Left lung (tissue), 14 donors: ENCODE results near the gene KCNA1. TPM values are rescaled to one million over a fixed set of nuclear protein-coding genes. Genes with fewer than 3 reads are reported as not detected.

ENCODE experiments used
- ATAC-seq: fragments of 200-7000 bp; cut with Tn5 transposase; one replicate; pipeline ENCODE4 v1.9.1; 2020; ENCODE audit warnings: moderate library complexity
- DNase-seq, 4 donors: peaks; one replicate each; pipeline ENCODE4 v3.0.0-alpha.2; 2013 to 2020
- H3K27ac ChIP-seq, 2 donors: fragments of 200-600 bp; sonication (generic) in 1 of 2; one replicate each; pipeline versions ENCODE4 v1.5.0 to v1.8.0; 2020 to 2021
- H3K27me3 ChIP-seq, 2 donors: fragments of 200-600 bp; sonication (generic) in 1 of 2; one replicate each; pipeline versions ENCODE4 v1.5.0 to v1.8.0; 2020 to 2021
- H3K36me3 ChIP-seq, 2 donors: fragments of 200-600 bp; sonication (generic) in 1 of 2; one replicate each; pipeline versions ENCODE4 v1.5.0 to v1.8.0; 2020 to 2021
- H3K4me1 ChIP-seq, 2 donors: fragments of 200-600 bp; one replicate each; pipeline ENCODE4 v1.8.0; 2021
- H3K4me3 ChIP-seq, 2 donors: fragments of 200-600 bp; sonication (generic) in 1 of 2; one replicate each; pipeline versions ENCODE4 v1.5.0 to v1.8.0; 2020 to 2021; ENCODE audit warnings: mild to moderate bottlenecking in 1 of 2
- H3K9me3 ChIP-seq, 2 donors: fragments of 200-600 bp; sonication (generic) in 1 of 2; one replicate each; pipeline versions ENCODE4 v1.5.0 to v1.8.0; 2020 to 2021
- intact Hi-C, 2 donors: fragments of 100-400 bp; cut with DNase I; formaldehyde crosslinking; loops; one replicate each; pipeline versions ENCODE4 v1.11.2 to v1.14.2; 2022
- long read RNA-seq, 12 donors: library from polyadenylated mRNA in 2 of 12; unstranded in 2 of 12; transcript quantifications; one replicate each; pipeline ENCODE4 v2.0.0 and lab custom pipeline, GENCODE V29; 2019 to 2026
- polyA plus RNA-seq, 6 donors: library from polyadenylated mRNA; unstranded; fragments of 120-200 nt; gene quantifications; one replicate each; pipeline ENCODE4 v1.2.1, GENCODE V29; 2013; ENCODE audit not compliant: insufficient read length in 6 of 6
- total RNA-seq, 2 donors: library from RNA; stranded (reverse); fragmentation: NEBNext Ultra II Directional; extraction: Animal tissue kit (Norgen Biotek cat#: 25700); gene quantifications; one replicate each; pipeline ENCODE4 v1.2.1, GENCODE V29; 2021
- TF ChIP-seq, protein P1 (sequence below), 2 donors: fragments of 200-600 bp; sonication (generic) in 1 of 2; IDR thresholded peaks; one replicate each; pipeline versions ENCODE4 v1.5.0 to v1.8.0; 2021; ENCODE audit warnings: antibody characterized with exemption in 2 of 2
- donor health status: DM: no; HTN: yes; CAD: no.
- donor health status: DM: no; HTN: no; CAD: no.

The KCNA1 gene
- total RNA-seq (under 1 TPM; 0.08 to 0.09 TPM), polyA plus RNA-seq (not detected)
- long read RNA-seq, donor 1, result 0 reads
- long read RNA-seq, donor 2, result 0 reads
- long read RNA-seq, donor 3, result 0 reads
- long read RNA-seq, donor 4, result 0 reads
- long read RNA-seq, donor 5, result 0 reads
- long read RNA-seq, donor 6, result 0 reads
- long read RNA-seq, donor 7, result 0 reads
- long read RNA-seq, donor 8, result 0 reads
- long read RNA-seq, donor 9, result 0 reads
- long read RNA-seq, donor 10, result 0 reads
- long read RNA-seq, donor 11, result 0 reads
- long read RNA-seq, donor 12, result 0 reads

DNA sequence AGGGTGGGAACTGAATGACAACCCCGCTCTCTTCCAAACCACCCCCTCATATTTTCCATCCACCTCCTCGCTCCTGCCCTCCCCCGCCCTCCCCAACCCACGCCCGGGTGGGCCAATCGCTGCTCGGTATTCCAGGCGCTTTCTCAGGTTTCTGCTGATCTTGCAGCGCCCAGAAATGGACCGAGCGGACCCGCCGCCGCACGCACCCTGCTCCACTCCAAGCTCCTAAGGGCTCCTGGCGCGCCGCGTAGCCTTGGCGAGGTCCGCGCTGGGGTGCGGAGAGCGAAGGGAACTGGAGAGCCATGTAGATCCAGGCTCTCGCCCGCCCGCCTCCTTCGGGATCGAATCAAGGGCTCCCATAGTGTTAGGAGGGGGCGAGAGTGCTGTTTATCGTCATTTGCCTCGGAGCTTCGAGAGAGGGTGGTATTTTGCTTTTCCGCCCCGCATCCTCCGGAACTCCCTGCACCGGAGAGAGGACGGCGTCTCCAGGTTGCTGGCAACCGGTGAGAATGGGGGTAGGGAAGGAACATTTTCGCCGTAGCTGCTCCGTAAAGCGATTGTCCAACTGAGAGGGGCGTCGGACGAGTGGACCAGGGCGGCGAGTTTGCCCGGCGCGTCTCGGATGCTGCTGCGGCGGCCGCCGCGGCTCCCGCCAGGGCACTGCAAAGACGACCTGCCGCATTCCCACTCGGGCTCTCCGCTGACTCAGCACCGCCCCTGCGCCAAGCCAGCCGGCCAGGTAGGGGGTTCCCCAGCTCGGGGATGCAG lies at the start of gene KCNA1:
Gene KCNA1 (plus strand): TSS at position 172 of the 768 bp plus-strand sequence. CDS start 1,474 bp downstream, outside the sequence.
- Histone ChIP-seq H3K36me3 (no peaks in the 10 kb centered on the region), H3K27ac (no peak within 1 kb of the TSS), H3K4me3 (peak within 1 kb of the TSS; percentile 9 to 22), H3K4me1 (peaks cover 0 to 21% of the 10 kb centered on the region in 2 donors), H3K27me3 (peaks cover 38 to 99% of the 10 kb centered on the region in 2 donors), H3K9me3 (no peaks in the 10 kb centered on the region)
- TF ChIP-seq, protein P1, sequence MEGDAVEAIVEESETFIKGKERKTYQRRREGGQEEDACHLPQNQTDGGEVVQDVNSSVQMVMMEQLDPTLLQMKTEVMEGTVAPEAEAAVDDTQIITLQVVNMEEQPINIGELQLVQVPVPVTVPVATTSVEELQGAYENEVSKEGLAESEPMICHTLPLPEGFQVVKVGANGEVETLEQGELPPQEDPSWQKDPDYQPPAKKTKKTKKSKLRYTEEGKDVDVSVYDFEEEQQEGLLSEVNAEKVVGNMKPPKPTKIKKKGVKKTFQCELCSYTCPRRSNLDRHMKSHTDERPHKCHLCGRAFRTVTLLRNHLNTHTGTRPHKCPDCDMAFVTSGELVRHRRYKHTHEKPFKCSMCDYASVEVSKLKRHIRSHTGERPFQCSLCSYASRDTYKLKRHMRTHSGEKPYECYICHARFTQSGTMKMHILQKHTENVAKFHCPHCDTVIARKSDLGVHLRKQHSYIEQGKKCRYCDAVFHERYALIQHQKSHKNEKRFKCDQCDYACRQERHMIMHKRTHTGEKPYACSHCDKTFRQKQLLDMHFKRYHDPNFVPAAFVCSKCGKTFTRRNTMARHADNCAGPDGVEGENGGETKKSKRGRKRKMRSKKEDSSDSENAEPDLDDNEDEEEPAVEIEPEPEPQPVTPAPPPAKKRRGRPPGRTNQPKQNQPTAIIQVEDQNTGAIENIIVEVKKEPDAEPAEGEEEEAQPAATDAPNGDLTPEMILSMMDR (IDR thresholded peaks at IDR 0.05), result no peak
- ATAC-seq (peak; percentile 47), DNase-seq (peak in 2 of 4 donors; percentile 11 to 74)
- intact Hi-C loops, result no loop called here

DNA sequence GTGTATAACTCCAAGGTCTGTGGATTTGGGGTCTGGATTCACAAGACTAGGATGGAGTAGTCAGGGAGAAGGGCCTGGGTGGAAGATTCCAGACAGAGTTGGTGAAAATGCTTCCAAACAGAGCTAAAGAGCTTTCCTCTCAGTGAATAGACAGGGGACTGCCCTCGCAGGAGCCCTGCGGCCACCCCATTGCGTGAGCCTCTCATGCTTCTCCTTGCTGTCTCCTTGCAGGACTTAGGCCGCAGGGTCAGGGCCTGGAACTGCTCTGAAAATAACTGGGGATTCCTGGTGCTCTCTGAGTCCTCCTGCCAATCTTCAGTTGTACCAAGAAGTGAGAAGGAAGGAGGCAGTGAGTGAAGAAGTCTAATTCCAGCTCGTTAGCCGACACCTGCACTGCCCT lies 49.0 kb upstream of the KCNA1 start:
- peaks cover 6 to 8% of the 10 kb centered on the region in 2 donors for H3K4me1 ChIP-seq
- no peak overlapping the region for H3K4me3 ChIP-seq
- H3K9me3 ChIP-seq, result no peaks in the 10 kb centered on the region
- no peaks in the 10 kb centered on the region for H3K36me3 ChIP-seq
- H3K27ac ChIP-seq, result no peak overlapping the region
- peaks cover 0 to 78% of the 10 kb centered on the region in 2 donors for H3K27me3 ChIP-seq
- TF ChIP-seq, protein P1 (IDR thresholded peaks at IDR 0.05), result no peak
- ATAC-seq (no peak), DNase-seq (no peak)
- intact Hi-C loops, result no loop called here

DNA sequence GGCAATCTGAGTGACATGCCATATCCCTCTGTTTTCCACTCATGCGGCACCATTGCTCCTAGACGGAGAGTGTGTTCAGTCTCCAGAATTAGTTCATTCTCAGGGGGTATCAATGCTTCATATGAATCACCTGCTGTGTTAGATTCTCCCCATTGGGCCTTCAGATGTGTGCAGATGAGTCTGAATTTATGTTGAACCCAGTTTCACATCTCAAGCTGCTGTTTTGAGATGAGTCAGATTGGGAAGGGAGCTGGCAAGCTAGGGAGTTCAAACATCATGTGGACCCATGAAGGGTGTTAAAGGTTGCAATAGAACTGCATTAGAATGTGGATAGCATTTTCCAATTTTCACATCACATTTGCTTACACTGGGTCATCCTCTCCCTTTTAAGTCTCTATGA lies 46.9 kb upstream of the KCNA1 start:
- Histone ChIP-seq H3K4me1 (peaks cover 6 to 7% of the 10 kb centered on the region in 2 donors), H3K27ac (no peak overlapping the region), H3K4me3 (no peak overlapping the region), H3K9me3 (no peaks in the 10 kb centered on the region), H3K27me3 (peaks cover 0 to 77% of the 10 kb centered on the region in 2 donors), H3K36me3 (no peaks in the 10 kb centered on the region)
- TF ChIP-seq, protein P1 (IDR thresholded peaks at IDR 0.05), result no peak
- ATAC-seq, result no peak
- no peak for DNase-seq
- intact Hi-C loops, result no loop called here

DNA sequence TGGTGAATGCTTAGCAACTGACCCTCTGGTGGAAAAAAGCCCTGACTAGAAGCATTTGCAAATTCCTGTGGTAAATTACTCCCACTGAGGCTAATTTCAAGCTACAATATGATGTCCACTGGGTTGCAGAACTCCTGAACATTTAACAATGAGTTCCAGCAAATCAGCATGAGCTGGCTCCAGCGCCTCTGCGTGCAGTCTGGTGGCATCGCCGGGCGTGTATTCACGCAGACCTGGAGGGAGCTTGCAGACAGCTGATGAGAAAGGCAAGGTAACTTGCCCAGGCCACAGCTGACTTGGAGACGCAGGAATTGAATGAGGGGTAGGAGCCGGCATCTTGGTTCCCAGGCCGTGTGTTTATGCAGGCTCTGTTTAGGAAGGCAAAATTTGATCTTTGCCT lies 45.1 kb upstream of the KCNA1 start:
- Histone ChIP-seq H3K27ac (no peak overlapping the region), H3K4me3 (no peak overlapping the region), H3K9me3 (no peaks in the 10 kb centered on the region), H3K36me3 (no peaks in the 10 kb centered on the region), H3K4me1 (no peaks in the 10 kb centered on the region), H3K27me3 (peaks cover 0 to 61% of the 10 kb centered on the region in 2 donors)
- DNase-seq (peak in 1 of 4 donors; percentile 75), ATAC-seq (no peak)
- intact Hi-C loops, result no loop called here
- TF ChIP-seq, protein P1 (IDR thresholded peaks at IDR 0.05), result no peak

DNA sequence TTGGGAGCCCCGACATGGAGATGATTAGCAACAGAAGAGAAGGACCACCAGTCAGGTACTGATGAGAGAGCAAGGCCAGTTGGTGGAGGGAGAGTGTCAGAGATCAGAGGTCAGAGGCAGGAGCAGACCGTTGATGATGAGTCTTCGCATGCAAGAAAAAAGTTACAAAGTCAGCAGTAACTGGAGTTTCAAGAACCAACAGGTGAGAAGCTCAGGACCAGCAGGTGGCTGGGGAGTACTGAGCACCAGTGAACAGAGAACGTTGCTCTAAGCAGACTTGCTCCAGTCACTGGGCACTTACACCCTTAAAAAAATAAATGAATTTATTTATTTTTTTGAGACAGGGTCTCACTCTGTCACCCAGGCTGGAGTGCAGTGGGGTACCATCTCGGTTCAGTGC lies 44.5 kb upstream of the KCNA1 start:
- intact Hi-C loops, result no loop called here
- H3K36me3 ChIP-seq, result no peaks in the 10 kb centered on the region
- TF ChIP-seq, protein P1 (IDR thresholded peaks at IDR 0.05), result no peak
- no peak overlapping the region for H3K4me3 ChIP-seq
- peaks cover 0 to 54% of the 10 kb centered on the region in 2 donors for H3K27me3 ChIP-seq
- no peaks in the 10 kb centered on the region for H3K4me1 ChIP-seq
- ATAC-seq (no peak), DNase-seq (no peak)
- no peak overlapping the region for H3K27ac ChIP-seq
- H3K9me3 ChIP-seq, result no peaks in the 10 kb centered on the region
